GM12891 (cell line): ENCODE measurements around the gene EEF1A1.
"Not testable (repeated sequence)": the region's sequence is repeated elsewhere in the genome, so short reads cannot be mapped to it uniquely, and the experiment has no call there.

Experiments used
- DNase-seq: peaks from one replicate; pipeline ENCODE4 v3.0.0; 2011; ENCODE audit warnings: low spot score; ENCODE audit not compliant: insufficient read length
- FAIRE-seq: peaks from 2 replicates; lab custom pipeline; 2011; peaks lifted over from hg19 to GRCh38; lab: Jason Lieb, UNC
- PAX5 ChIP-seq: IDR thresholded peaks from 2 replicates; pipeline ENCODE4 v1.6.1; 2011; ENCODE audit warnings: low read length, moderate library complexity, mild to moderate bottlenecking; ENCODE audit not compliant: insufficient read depth, severe bottlenecking
- POLR2A ChIP-seq: IDR thresholded peaks from 2 replicates; pipeline ENCODE4 v1.6.1; 2011; ENCODE audit warnings: low read depth, low read length, control low read depth
- POLR2AphosphoS5 ChIP-seq: IDR thresholded peaks from 2 replicates; pipeline ENCODE4 v1.6.1; 2011; ENCODE audit warnings: low read depth, low read length, control low read depth
- POU2F2 ChIP-seq: IDR thresholded peaks from 2 replicates; pipeline ENCODE4 v1.6.1; 2011; ENCODE audit warnings: low read depth, mild to moderate bottlenecking, control low read depth, low read length, moderate library complexity
- SPI1 ChIP-seq: IDR thresholded peaks from 2 replicates; pipeline ENCODE4 v1.6.1; 2011; ENCODE audit warnings: low read depth, low read length, control low read depth
- TAF1 ChIP-seq: IDR thresholded peaks from 2 replicates; pipeline ENCODE4 v1.6.1; 2011; ENCODE audit warnings: low read depth, low read length, control low read depth

Gene EEF1A1

DNA sequence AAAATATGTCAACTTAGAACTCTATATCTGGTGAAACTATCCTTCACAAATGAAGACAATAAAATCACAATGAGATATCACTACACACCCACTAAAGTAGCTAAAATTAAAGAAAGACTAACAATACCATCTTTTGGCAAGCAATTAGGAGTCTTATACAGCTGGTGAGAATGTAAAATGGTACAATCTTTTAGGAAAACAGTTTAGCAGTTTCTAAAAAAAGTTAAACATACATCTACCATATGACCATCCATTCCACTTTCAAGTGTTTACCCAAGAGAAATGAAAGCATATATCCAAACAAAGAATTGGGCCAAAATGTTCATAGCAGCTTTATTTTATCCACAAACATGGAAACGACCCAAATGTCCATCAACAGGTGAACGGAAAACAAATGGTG lies 13.8 kb upstream of the EEF1A1 start:
- DNase-seq (no peak), FAIRE-seq (no peak)
- TF ChIP-seq TAF1: no peak
- TF ChIP-seq POLR2A: no peak
- TF ChIP-seq SPI1: no peak
- TF ChIP-seq POLR2AphosphoS5: no peak
- no peak for TF ChIP-seq POU2F2
- TF ChIP-seq PAX5: no peak

- FAIRE-seq: no peak
- TF ChIP-seq PAX5 (no peak), TAF1 (no peak), POLR2A (no peak), POU2F2 (no peak), SPI1 (no peak), POLR2AphosphoS5 (no peak)
- DNase-seq: no peak
These were observed 11.5 kb upstream of the EEF1A1 start for GRCh38 chr6:73532293-73532692.

DNA sequence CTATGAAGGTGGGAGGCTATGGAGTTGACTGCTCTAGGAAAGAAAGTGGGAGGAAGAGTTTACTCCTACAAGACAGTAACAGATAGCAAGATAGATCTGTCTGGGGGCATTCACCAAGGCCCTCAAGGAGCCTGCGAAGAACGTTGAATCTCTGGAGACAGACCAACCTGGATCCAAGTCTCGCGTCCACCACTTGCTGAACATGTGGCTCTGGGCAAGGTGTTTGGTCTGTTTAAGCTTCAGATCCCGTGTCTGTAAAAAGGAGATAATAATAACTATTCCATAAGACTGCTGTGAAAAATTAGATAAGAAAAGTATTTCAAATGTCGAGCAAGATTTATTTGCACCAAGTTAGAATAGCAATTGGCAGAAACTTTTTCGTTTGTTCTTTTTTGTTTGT lies 8.1 kb upstream of the EEF1A1 start:
- no peak for TF ChIP-seq POLR2AphosphoS5
- TF ChIP-seq TAF1: no peak
- no peak for TF ChIP-seq POLR2A
- TF ChIP-seq POU2F2: no peak
- no peak for TF ChIP-seq SPI1
- DNase-seq (no peak), FAIRE-seq (no peak)

GRCh38 chr6:73525546-73526330 lies 4.9 kb upstream of the EEF1A1 start:
- TF ChIP-seq POU2F2 (no peak), SPI1 (no peak), PAX5 (no peak), POLR2A (no peak), TAF1 (no peak), POLR2AphosphoS5 (no peak)
- DNase-seq (no peak), FAIRE-seq (no peak)

GRCh38 chr6:73523434-73524123 lies 2.7 kb upstream of the EEF1A1 start:
- DNase-seq: peak; percentile 45
- peak; percentile 73 for FAIRE-seq

DNA sequence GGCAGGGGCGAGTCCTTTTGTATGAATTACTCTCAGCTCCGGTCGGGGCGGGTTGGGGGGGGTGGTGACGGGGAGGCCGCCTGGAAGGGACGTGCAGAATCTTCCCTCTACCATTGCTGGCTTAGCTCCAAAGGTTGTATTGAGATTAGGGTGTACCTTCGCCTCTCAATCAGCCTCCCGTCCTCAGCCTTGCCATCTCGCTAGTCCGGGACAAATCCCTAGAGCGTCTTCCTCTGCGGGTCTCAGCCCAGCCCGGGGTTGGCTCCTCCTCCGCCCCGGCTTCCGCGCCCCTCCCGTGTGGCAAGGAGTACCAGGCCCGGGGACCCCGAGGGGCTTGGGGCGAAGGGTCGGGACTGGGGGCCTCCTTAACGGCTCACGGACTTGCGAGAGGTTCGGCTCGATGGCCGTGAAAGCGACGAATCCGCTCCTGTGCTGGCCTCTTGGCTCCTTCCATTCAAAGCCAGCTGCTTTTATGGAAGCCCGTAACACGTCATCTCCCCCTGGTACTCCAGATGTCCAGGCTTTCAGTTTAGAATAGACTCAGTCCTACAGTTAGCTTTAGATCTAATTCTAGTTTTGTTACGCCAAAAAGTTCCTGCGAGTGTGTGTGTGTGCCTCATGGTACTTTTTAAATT lies 636 bp upstream of the EEF1A1 start:
- DNase-seq (no peak), FAIRE-seq (no peak)
- no peak for TF ChIP-seq PAX5
- no peak for TF ChIP-seq POU2F2
- peak; percentile 60; the same call in 1 of the 2 replicates for TF ChIP-seq POLR2AphosphoS5

More at GRCh38 chr6:73523434-73524123, 2.7 kb upstream of the EEF1A1 start:
- no peak for TF ChIP-seq PAX5
- peak; percentile 69 for TF ChIP-seq POLR2A
- peak; percentile 76 for TF ChIP-seq POLR2AphosphoS5
- peak; percentile 60 for TF ChIP-seq SPI1
- peak; percentile 65 for TF ChIP-seq POU2F2
- peak; percentile 69 for TF ChIP-seq TAF1

DNA sequence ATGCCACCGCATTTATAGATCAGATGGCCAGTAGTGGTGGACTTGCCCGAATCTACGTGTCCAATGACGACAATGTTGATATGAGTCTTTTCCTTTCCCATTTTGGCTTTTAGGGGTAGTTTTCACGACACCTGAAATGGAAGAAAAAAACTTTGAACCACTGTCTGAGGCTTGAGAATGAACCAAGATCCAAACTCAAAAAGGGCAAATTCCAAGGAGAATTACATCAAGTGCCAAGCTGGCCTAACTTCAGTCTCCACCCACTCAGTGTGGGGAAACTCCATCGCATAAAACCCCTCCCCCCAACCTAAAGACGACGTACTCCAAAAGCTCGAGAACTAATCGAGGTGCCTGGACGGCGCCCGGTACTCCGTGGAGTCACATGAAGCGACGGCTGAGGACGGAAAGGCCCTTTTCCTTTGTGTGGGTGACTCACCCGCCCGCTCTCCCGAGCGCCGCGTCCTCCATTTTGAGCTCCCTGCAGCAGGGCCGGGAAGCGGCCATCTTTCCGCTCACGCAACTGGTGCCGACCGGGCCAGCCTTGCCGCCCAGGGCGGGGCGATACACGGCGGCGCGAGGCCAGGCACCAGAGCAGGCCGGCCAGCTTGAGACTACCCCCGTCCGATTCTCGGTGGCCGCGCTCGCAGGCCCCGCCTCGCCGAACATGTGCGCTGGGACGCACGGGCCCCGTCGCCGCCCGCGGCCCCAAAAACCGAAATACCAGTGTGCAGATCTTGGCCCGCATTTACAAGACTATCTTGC lies 725 bp downstream of the EEF1A1 start:
- DNase-seq: no peak
- TF ChIP-seq POLR2AphosphoS5: peak; percentile 90
- TF ChIP-seq POU2F2: peak; percentile 45
- TF ChIP-seq POLR2A: peak; percentile 87
- no peak for TF ChIP-seq SPI1
- peak; percentile 45 for FAIRE-seq

DNA sequence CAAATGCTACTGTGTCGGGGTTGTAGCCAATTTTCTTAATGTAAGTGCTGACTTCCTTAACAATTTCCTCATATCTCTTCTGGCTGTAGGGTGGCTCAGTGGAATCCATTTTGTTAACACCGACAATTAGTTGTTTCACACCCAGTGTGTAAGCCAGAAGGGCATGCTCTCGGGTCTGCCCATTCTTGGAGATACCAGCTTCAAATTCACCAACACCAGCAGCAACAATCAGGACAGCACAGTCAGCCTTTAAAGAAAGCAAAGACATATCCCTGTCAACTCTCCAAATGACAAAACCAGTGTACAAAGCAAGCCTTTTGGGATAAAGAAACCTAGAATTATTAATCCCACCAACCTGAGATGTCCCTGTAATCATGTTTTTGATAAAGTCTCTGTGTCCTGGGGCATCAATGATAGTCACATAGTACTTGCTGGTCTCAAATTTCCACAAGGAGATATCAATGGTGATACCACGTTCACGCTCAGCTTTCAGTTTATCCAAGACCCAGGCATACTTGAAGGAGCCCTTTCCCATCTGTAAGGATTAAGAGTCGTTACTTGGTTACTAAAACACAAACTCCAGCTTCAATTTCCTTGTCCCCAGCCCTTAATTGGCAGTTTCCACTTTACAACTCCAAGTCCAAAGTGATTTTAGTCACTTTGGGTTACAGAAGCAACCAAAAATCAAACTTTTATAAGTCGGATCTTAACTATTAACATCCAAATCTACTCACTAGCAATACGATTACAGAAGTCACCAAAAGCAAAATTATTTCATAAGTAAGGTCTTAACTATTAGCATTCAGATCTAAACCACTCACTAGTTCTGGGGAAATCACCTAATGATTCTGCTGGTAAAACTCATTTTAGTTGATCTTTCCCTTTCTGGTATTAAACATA lies 1.6 kb downstream of the EEF1A1 start:
- not testable (repeated sequence) for FAIRE-seq, DNase-seq
- 0 out of 2 replicates have a peak, but pooled peaks have one; percentile 20 for TF ChIP-seq POLR2AphosphoS5
